WTC11 (cell line): ENCODE measurements around the gene PFKM. TPM values are rescaled to one million over a fixed set of nuclear protein-coding genes. Genes with fewer than 3 reads are reported as not detected.

Source experiments
- ATAC-seq: fragments of 200-7000 bp; cut with Tn5 transposase; 2 replicates; pipeline ENCODE4 v1.10.0; 2021; ENCODE audit warnings: mild to moderate bottlenecking, moderate library complexity
- CTCF ChIA-PET: fragments of 300-600 bp; sonication (Branson Sonifier 250); formaldehyde crosslinking; loops from one replicate; lab custom pipeline; 2021; ENCODE audit warnings: antibody characterized with exemption; lab: Charles Lee
- POLR2A ChIA-PET: fragments of 350-600 bp; sonication (Branson Sonifier 250); formaldehyde crosslinking; loops from one replicate; lab custom pipeline; 2021; ENCODE audit warnings: antibody characterized with exemption; lab: Charles Lee
- DNase-seq: peaks from one replicate; pipeline ENCODE4 v3.0.0; 2021; ENCODE audit warnings: low spot score
- H3K27ac Mint-ChIP-seq: 2 replicates; pipeline ENCODE4 v1.8.0; 2021; ENCODE audit warnings: mixed read lengths
- H3K27me3 Mint-ChIP-seq: 2 replicates; pipeline ENCODE4 v1.8.0; 2021; ENCODE audit warnings: low read depth, mild to moderate bottlenecking, moderate library complexity, mixed read lengths
- H3K36me3 Mint-ChIP-seq: 2 replicates; pipeline ENCODE4 v1.8.0; 2021; ENCODE audit warnings: mixed read lengths
- H3K4me1 Mint-ChIP-seq: 2 replicates; pipeline ENCODE4 v1.8.0; 2022; ENCODE audit warnings: mixed read lengths
- H3K4me3 Mint-ChIP-seq: 2 replicates; pipeline ENCODE4 v1.8.0; 2021; ENCODE audit warnings: mild to moderate bottlenecking, moderate library complexity, mixed read lengths
- H3K9me3 Mint-ChIP-seq: 2 replicates; pipeline ENCODE4 v1.8.0; 2021; ENCODE audit warnings: mixed read lengths
- E2F4 ChIP-seq: sonication (generic); formaldehyde crosslinking; IDR thresholded peaks from 2 replicates; pipeline ENCODE4 v1.8.1; 2022; ENCODE audit warnings: low read depth, mild to moderate bottlenecking, moderate library complexity, missing genetic modification reagents, borderline replicate concordance
- EMX1 ChIP-seq: fragments of 250-450 bp; sonication (Bioruptor Pico); IDR thresholded peaks from 2 replicates; pipeline ENCODE4 v1.8.0; 2021; ENCODE audit warnings: mild to moderate bottlenecking
- FOXP4 ChIP-seq: sonication (generic); formaldehyde crosslinking; IDR thresholded peaks from 2 replicates; pipeline ENCODE4 v1.8.0; 2022; ENCODE audit warnings: mild to moderate bottlenecking, missing genetic modification reagents
- GTF2I ChIP-seq: fragments of 250-450 bp; sonication (Bioruptor Pico); conservative IDR thresholded peaks from 2 replicates; pipeline ENCODE4 v1.4.0; 2021; ENCODE audit warnings: mild to moderate bottlenecking
- HMGA2 ChIP-seq: fragments of 250-450 bp; sonication (Bioruptor Pico); IDR thresholded peaks from 2 replicates; pipeline ENCODE4 v1.4.0; 2021; ENCODE audit warnings: mild to moderate bottlenecking, moderate library complexity
- MAX ChIP-seq: sonication (generic); formaldehyde crosslinking; IDR thresholded peaks from 2 replicates; pipeline ENCODE4 v1.8.0; 2022; ENCODE audit warnings: mild to moderate bottlenecking, missing genetic modification reagents
- MYBL2 ChIP-seq: sonication (generic); formaldehyde crosslinking; IDR thresholded peaks from 2 replicates; pipeline ENCODE4 v1.8.1; 2023; ENCODE audit warnings: mild to moderate bottlenecking, moderate library complexity, missing genetic modification reagents
- NFATC4 ChIP-seq: fragments of 250-450 bp; sonication (Bioruptor Pico); IDR thresholded peaks from 2 replicates; pipeline ENCODE4 v1.9.0; 2021; ENCODE audit warnings: mild to moderate bottlenecking
- NFE2L1 ChIP-seq: sonication (generic); formaldehyde crosslinking; IDR thresholded peaks from 2 replicates; pipeline ENCODE4 v1.8.1; 2023; ENCODE audit warnings: missing genetic modification reagents
- STAT6 ChIP-seq: sonication (generic); formaldehyde crosslinking; conservative IDR thresholded peaks from 2 replicates; pipeline ENCODE4 v1.8.1; 2023; ENCODE audit warnings: mild to moderate bottlenecking, low read depth, missing genetic modification reagents, moderate library complexity
- ZBTB43 ChIP-seq: sonication (generic); formaldehyde crosslinking; IDR thresholded peaks from 2 replicates; pipeline ENCODE4 v1.8.1; 2023; ENCODE audit warnings: mild to moderate bottlenecking, missing genetic modification reagents
- ZNF138 ChIP-seq: sonication (generic); formaldehyde crosslinking; conservative IDR thresholded peaks from 2 replicates; pipeline ENCODE4 v1.8.1; 2022; ENCODE audit warnings: mild to moderate bottlenecking, moderate library complexity, missing genetic modification reagents
- ZNF281 ChIP-seq: sonication (generic); formaldehyde crosslinking; IDR thresholded peaks from 2 replicates; pipeline ENCODE4 v1.8.0; 2023; ENCODE audit warnings: mild to moderate bottlenecking, missing genetic modification reagents
- ZNF317 ChIP-seq: sonication (generic); formaldehyde crosslinking; IDR thresholded peaks from 2 replicates; pipeline ENCODE4 v1.8.1; 2023; ENCODE audit warnings: low read depth, mild to moderate bottlenecking, moderate library complexity, missing genetic modification reagents, borderline replicate concordance
- ZNF423 ChIP-seq: fragments of 250-450 bp; sonication (Bioruptor Pico); IDR thresholded peaks from 2 replicates; pipeline ENCODE4 v2.1.2; 2022; ENCODE audit warnings: mild to moderate bottlenecking, moderate library complexity
- ZNF425 ChIP-seq: fragments of 250-450 bp; sonication (Bioruptor Pico); conservative IDR thresholded peaks from 2 replicates; pipeline ENCODE4 v1.9.0; 2021; ENCODE audit warnings: mild to moderate bottlenecking
- ZNF671 ChIP-seq: fragments of 250-450 bp; sonication (Bioruptor Pico); IDR thresholded peaks from 2 replicates; pipeline ENCODE4 v1.8.0; 2021; ENCODE audit warnings: mild to moderate bottlenecking
- ZSCAN18 ChIP-seq: fragments of 250-450 bp; sonication (Bioruptor Pico); IDR thresholded peaks from 2 replicates; pipeline ENCODE4 v2.1.2; 2022; ENCODE audit warnings: mild to moderate bottlenecking, moderate library complexity
- total RNA-seq: library from RNA; stranded (reverse); gene quantifications from 3 replicates; pipeline ENCODE4 v1.2.3, GENCODE V29; 2021

Gene PFKM
- total RNA-seq, 1 experiment from 2014 or later = 99.3 TPM

GRCh38 chr12:48191096-48191495 lies 71.9 kb downstream of the PFKM start:
- Mint-ChIP-seq H3K4me3 (no peak overlapping the region), H3K27me3 (peaks cover 90% of the 10 kb centered on the region), H3K27ac (no peak overlapping the region), H3K36me3 (no peaks in the 10 kb centered on the region), H3K4me1 (no peaks in the 10 kb centered on the region; the same call in 1 of the 2 replicates), H3K9me3 (0 out of 2 replicates have a peak, but pooled peaks cover 3% of the 10 kb centered on the region)
- ChIA-PET POLR2A (no interaction called here), CTCF (no interaction called here)
- TF ChIP-seq EMX1 (CRISPR knock-in tag) (no peak), E2F4 (CRISPR knock-in tag) (no peak), NFE2L1 (no peak), GTF2I (CRISPR knock-in tag) (no peak), ZNF138 (CRISPR knock-in tag) (no peak), ZNF671 (CRISPR knock-in tag) (no peak), HMGA2 (CRISPR knock-in tag) (no peak), ZNF317 (CRISPR knock-in tag) (no peak), FOXP4 (CRISPR knock-in tag) (no peak), STAT6 (no peak), MAX (no peak), NFATC4 (CRISPR knock-in tag) (no peak), ZNF423 (CRISPR knock-in tag) (no peak), ZNF281 (CRISPR knock-in tag) (no peak), MYBL2 (no peak), ZBTB43 (CRISPR knock-in tag) (no peak), ZSCAN18 (no peak), ZNF425 (CRISPR knock-in tag) (no peak)
- DNase-seq = no peak
- ATAC-seq = no peak
